ENCODE measurements around the gene TCEANC. TPM values are rescaled to one million over a fixed set of nuclear protein-coding genes. Genes with fewer than 3 reads are reported as not detected.

Gene TCEANC
- total and polyA plus RNA-seq, 2 of the 4 experiments (the other 2 are of a cell fraction), result 0.99 to 2.5 TPM

DNA sequence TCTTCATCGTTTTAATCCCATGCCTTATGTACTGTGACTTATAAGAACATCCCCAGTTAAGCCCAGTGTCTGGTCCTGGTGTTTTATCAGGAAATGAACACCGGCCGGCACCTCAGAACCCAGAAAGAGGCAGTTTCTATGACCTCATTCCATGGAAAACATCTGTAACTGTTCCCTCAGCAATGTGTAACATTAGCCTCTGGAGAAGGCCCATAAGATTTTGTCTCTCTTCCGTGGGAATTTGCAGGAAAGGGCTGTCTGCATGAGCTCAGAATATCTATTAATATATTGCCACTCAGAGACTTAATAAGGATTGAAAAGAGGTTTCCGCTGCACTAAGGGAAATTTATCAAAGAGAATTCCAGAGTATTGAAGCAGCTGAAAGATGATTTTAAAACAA lies 3.1 kb upstream of the TCEANC start:
- no peak overlapping the region for H3K27ac ChIP-seq (ENCODE audit: insufficient read depth, low read length)
- H2AK5ac ChIP-seq (ENCODE audit: low read depth, low read length), result no peak overlapping the region
- no peak for TF ChIP-seq RAD21 (IDR thresholded peaks at IDR 0.05; ENCODE audit: low read length)
- no peak for TF ChIP-seq ELK1 (IDR thresholded peaks at IDR 0.05; ENCODE audit: borderline replicate concordance, low read depth, low read length)
- TF ChIP-seq MXI1 (IDR thresholded peaks at IDR 0.05; ENCODE audit: borderline replicate concordance, low read depth, low read length), result no peak
- TF ChIP-seq CHD1 (IDR thresholded peaks at IDR 0.05; ENCODE audit: low read depth, low read length), result no peak
- TF ChIP-seq POLR2A (IDR thresholded peaks at IDR 0.05; ENCODE audit: low read depth, low read length), result no peak
- no peak for TF ChIP-seq BHLHE40 (IDR thresholded peaks at IDR 0.05; ENCODE audit: low read depth, low read length)
- no peak for TF ChIP-seq NFE2L2 (IDR thresholded peaks at IDR 0.05; ENCODE audit: low read depth, low read length)
- no peak for TF ChIP-seq FOS (IDR thresholded peaks at IDR 0.05; ENCODE audit: low read depth, low read length)
- TF ChIP-seq, protein P1, sequence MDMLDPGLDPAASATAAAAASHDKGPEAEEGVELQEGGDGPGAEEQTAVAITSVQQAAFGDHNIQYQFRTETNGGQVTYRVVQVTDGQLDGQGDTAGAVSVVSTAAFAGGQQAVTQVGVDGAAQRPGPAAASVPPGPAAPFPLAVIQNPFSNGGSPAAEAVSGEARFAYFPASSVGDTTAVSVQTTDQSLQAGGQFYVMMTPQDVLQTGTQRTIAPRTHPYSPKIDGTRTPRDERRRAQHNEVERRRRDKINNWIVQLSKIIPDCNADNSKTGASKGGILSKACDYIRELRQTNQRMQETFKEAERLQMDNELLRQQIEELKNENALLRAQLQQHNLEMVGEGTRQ (IDR thresholded peaks at IDR 0.05; ENCODE audit: low read depth, low read length), result no peak
- no peak for TF ChIP-seq CTCF (conservative IDR thresholded peaks at IDR 0.05; ENCODE audit: low read depth, low read length)
- no peak for TF ChIP-seq CEBPB (IDR thresholded peaks at IDR 0.05; ENCODE audit: low read depth, low read length)
- TF ChIP-seq SMC3 (IDR thresholded peaks at IDR 0.05; ENCODE audit: low read depth, low read length), result no peak
- TF ChIP-seq MAZ (IDR thresholded peaks at IDR 0.05; ENCODE audit: borderline replicate concordance, low read depth, low read length), result no peak
- TF ChIP-seq RFX5 (IDR thresholded peaks at IDR 0.05; ENCODE audit: low read depth, low read length), result no peak
- no peak for TF ChIP-seq MAFK (IDR thresholded peaks at IDR 0.05; ENCODE audit: low read depth, low read length)
- TF ChIP-seq RCOR1 (IDR thresholded peaks at IDR 0.05; ENCODE audit: insufficient replicate concordance, low read length), result no peak
- no peak overlapping the region for H3K4me2 ChIP-seq (ENCODE audit: low read depth, low read length)
- no peak overlapping the region for H2BK5ac ChIP-seq (ENCODE audit: low read depth, low read length, poor library complexity, severe bottlenecking)
- H2BK120ac ChIP-seq (ENCODE audit: low read depth, low read length), result no peak overlapping the region
- no peak overlapping the region for H3K23ac ChIP-seq (ENCODE audit: low read depth, low read length)
- H2AFZ ChIP-seq (replicated peaks; ENCODE audit: low read length, poor library complexity), result no peak overlapping the region
- no CpG with 5 or more reads among the region's 5 CpGs for WGBS, 2 experiments (ENCODE audit: extremely low coverage in 2 of 2, insufficient read length in 1 of 2)
- no peaks in the 10 kb centered on the region; a peak in 1 of 4 replicates for H3K79me1 ChIP-seq (ENCODE audit: low read depth in 1 of 2, low read length in 2 of 2)
- H2AK9ac ChIP-seq (replicated peaks; ENCODE audit: low read depth, low read length, poor library complexity), result no peak overlapping the region
- H3K14ac ChIP-seq (replicated peaks; ENCODE audit: low read depth, low read length), result no peak overlapping the region
- intact Hi-C loops (cut with micrococcal nuclease) (loop anchor here (5.0 to 10.0 kb wide), 4 partner anchors 128 to 835 kb away; no protein-coding TSS in a partner anchor), dilution Hi-C loops (cut with HindIII; ENCODE audit: low sequenced_read_pairs, unreplicated experiment) (no loop called here), in situ Hi-C loops (cut with MboI; ENCODE audit: low sequenced_read_pairs) (loop anchor here (5.0 to 25.0 kb wide), 3 partner anchors 138 to 695 kb away; partner anchors contain the start of gene GEMIN8)
- H2BK20ac ChIP-seq (ENCODE audit: low read depth, low read length), result no peak overlapping the region
- no peak overlapping the region for H3K56ac ChIP-seq (ENCODE audit: extremely low read depth, insufficient read depth, low read length)
- no peak for ATAC-seq (ENCODE audit: low read depth)
- H3K18ac ChIP-seq (ENCODE audit: low read depth, low read length), result no peak overlapping the region
- POLR2A ChIA-PET (ENCODE audit: unreplicated experiment), result no interaction called here
- H4K20me1 ChIP-seq (ENCODE audit: insufficient read depth, low read length), result peaks cover 4% of the 10 kb centered on the region; the same call in 1 of the 2 replicates
- BruUV-seq (replicated peaks), result no TSS peak
- peak; percentile 73 for DNase-seq
- H4K5ac ChIP-seq (ENCODE audit: low read depth, low read length), result no peak overlapping the region
- no peaks in the 10 kb centered on the region for H3K9me3 ChIP-seq (ENCODE audit: control insufficient read depth, insufficient read depth, low read length)
- peaks cover 2% of the 10 kb centered on the region; the same call in 1 of the 2 replicates for H3K9me1 ChIP-seq (ENCODE audit: insufficient read depth, low read length)
- CTCF ChIA-PET, result interaction anchor here (1.5 kb wide), 1 partner anchor 143 kb away, joined by 5 read pairs; no protein-coding TSS in a partner anchor
- H3K4me1 ChIP-seq (ENCODE audit: control insufficient read depth, insufficient read depth, low read length), result peaks cover 8% of the 10 kb centered on the region
- H3K4ac ChIP-seq (ENCODE audit: low read depth, low read length), result no peak overlapping the region
- H3K27me3 ChIP-seq (ENCODE audit: control insufficient read depth, insufficient read depth, low read length), result no peaks in the 10 kb centered on the region
- H2BK15ac ChIP-seq (ENCODE audit: low read depth, low read length), result no peak overlapping the region
- no peak overlapping the region for H3K4me3 ChIP-seq (ENCODE audit: insufficient read depth, low read depth, low read length)
- no peaks in the 10 kb centered on the region for H3K36me3 ChIP-seq (ENCODE audit: control insufficient read depth, insufficient read depth, low read length)
- no peak overlapping the region for H4K8ac ChIP-seq (ENCODE audit: low read depth in 2 of 2, low read length in 2 of 2)
- no peak overlapping the region for H4K91ac ChIP-seq (ENCODE audit: insufficient read depth, low read depth, low read length)
- H3K9ac ChIP-seq (ENCODE audit: low read depth, low read length), result no peak overlapping the region
